Stimulated activated CD8-positive, alpha-beta memory T cell treated with anti-CD3 and anti-CD28 coated beads, Interleukin-12 subunit alpha, Interleukin-12 subunit beta, amount 100 ng/mL, for 24 hours (primary cell): Measurements from ENCODE around the gene EMSY.
"Not testable (repeated sequence)": the region's sequence is repeated elsewhere in the genome, so short reads cannot be mapped to it uniquely, and the experiment has no call there.

ENCODE experiments used
- DNase-seq: peaks from one replicate; pipeline ENCODE4 v3.0.0-alpha.2; 2020; ENCODE audit errors: extremely low read depth

Gene EMSY

GRCh38 chr11:76444384-76445120, at the start of gene EMSY:
EMSY (plus strand) TSS chr11:76445018; CDS start chr11:76446939, 1,921 bp downstream.
- DNase-seq, result peak; percentile 73

GRCh38 chr11:76395296-76395695, 49.5 kb upstream of the EMSY start:
- no peak for DNase-seq

GRCh38 chr11:76397383-76397782, 47.4 kb upstream of the EMSY start:
- no peak for DNase-seq

- DNase-seq, result no peak
These were observed 43.9 kb upstream of the EMSY start for GRCh38 chr11:76400967-76401366.

- not testable (repeated sequence) for DNase-seq
These were observed 43.3 kb upstream of the EMSY start for GRCh38 chr11:76401484-76401883.

GRCh38 chr11:76406359-76406758, 38.5 kb upstream of the EMSY start:
- DNase-seq, result no peak

- DNase-seq, result no peak
These were observed 36.5 kb upstream of the EMSY start for GRCh38 chr11:76408171-76408965.

- no peak for DNase-seq
These were observed 33.9 kb upstream of the EMSY start for GRCh38 chr11:76410851-76411357.

- no peak for DNase-seq
These were observed 29.7 kb upstream of the EMSY start for GRCh38 chr11:76415073-76415472.

GRCh38 chr11:76419896-76420295, 24.9 kb upstream of the EMSY start:
- DNase-seq, result no peak

- no peak for DNase-seq
These were observed 20.4 kb upstream of the EMSY start for GRCh38 chr11:76424379-76424778.

- DNase-seq, result no peak
These were observed 19.9 kb upstream of the EMSY start for GRCh38 chr11:76424891-76425290.

GRCh38 chr11:76426660-76427059, 18.2 kb upstream of the EMSY start:
- no peak for DNase-seq

- DNase-seq, result no peak
These were observed 8.8 kb upstream of the EMSY start for GRCh38 chr11:76436020-76436419.

- no peak for DNase-seq
These were observed 1.4 kb upstream of the EMSY start for GRCh38 chr11:76443268-76443980.

- DNase-seq, result no peak
These were observed 794 bp upstream of the EMSY start for GRCh38 chr11:76444065-76444383.

- DNase-seq, result peak; percentile 30
These were observed 585 bp downstream of the EMSY start for GRCh38 chr11:76445121-76446084.

- no peak for DNase-seq
These were observed 3.7 kb downstream of the EMSY start for GRCh38 chr11:76448506-76448905.

GRCh38 chr11:76453248-76453647, 8.4 kb downstream of the EMSY start:
- no peak for DNase-seq

- no peak for DNase-seq
These were observed 10.5 kb downstream of the EMSY start for GRCh38 chr11:76455331-76455730.

- DNase-seq, result no peak
These were observed 11.1 kb downstream of the EMSY start for GRCh38 chr11:76455931-76456330.
